ENCODE measurements around the gene PAFAH2. TPM values are rescaled to one million over a fixed set of nuclear protein-coding genes. Genes with fewer than 3 reads are reported as not detected.

PAFAH2 gene
- total and polyA plus RNA-seq, 2 of the 13 experiments (the other 11 are each of a cell fraction or from before 2014, with no cell fraction given): 6.9 to 9.4 TPM

DNA sequence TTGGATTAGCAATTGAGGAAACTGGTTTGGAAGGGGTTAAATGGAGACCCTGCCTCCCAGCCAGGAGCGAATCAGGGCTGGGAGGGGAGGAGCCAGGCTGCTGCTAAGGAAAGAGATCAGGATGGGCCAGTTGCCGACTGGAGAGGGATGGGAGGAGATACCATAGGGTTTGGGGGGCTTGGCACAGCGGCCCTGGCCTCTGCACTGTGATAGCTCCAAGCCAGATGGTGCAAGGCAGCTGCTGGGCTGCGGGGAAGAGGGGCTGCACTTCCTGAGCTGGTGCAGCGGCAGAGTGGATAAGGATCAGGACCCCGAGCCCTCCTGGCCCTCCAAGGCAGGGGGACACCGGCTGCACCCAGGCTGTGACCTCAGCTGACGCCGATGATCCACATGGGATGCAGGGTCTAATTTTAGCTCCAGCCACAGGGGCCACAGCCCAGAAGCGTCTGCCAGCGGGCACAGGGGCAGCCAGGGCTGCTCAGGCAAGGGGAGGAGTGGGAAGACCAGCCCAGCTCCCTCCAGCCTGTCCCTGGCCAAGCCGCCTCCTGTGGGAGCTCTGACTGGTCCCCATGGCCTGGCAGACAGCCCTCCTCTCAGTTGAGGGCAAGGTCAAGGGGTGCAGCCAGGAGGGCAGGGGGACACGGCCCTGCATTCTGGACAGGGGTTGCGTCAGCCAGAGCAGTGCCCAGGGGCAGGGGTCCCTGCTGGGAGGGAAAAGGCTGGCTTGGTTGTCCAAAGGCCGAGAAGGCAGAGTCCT, 24.0 kb upstream of the PAFAH2 start, which contains the start of gene EXTL1 (continued):
- no peak for TF ChIP-seq KLF6 (CRISPR knock-in tag; IDR thresholded peaks at IDR 0.05)
- peak; percentile 41 for TF ChIP-seq IKZF4 (CRISPR knock-in tag; IDR thresholded peaks at IDR 0.05; ENCODE audit: borderline replicate concordance, low read depth, not compliant biosample characterization)
- no peak for TF ChIP-seq LCORL (IDR thresholded peaks at IDR 0.05)
- peak; percentile 21; the same call in 1 of the 2 replicates for TF ChIP-seq LCORL (CRISPR knock-in tag; IDR thresholded peaks at IDR 0.05)
- TF ChIP-seq ZKSCAN1 (IDR thresholded peaks at IDR 0.05; ENCODE audit: low read length): no peak
- no peak for TF ChIP-seq RFX3 (CRISPR knock-in tag; IDR thresholded peaks at IDR 0.05)
- TF ChIP-seq ZNF333 (CRISPR knock-in tag; IDR thresholded peaks at IDR 0.05; ENCODE audit: borderline replicate concordance): 0 out of 2 replicates have a peak, but pooled peaks have one; percentile 57
- TF ChIP-seq, protein P1, sequence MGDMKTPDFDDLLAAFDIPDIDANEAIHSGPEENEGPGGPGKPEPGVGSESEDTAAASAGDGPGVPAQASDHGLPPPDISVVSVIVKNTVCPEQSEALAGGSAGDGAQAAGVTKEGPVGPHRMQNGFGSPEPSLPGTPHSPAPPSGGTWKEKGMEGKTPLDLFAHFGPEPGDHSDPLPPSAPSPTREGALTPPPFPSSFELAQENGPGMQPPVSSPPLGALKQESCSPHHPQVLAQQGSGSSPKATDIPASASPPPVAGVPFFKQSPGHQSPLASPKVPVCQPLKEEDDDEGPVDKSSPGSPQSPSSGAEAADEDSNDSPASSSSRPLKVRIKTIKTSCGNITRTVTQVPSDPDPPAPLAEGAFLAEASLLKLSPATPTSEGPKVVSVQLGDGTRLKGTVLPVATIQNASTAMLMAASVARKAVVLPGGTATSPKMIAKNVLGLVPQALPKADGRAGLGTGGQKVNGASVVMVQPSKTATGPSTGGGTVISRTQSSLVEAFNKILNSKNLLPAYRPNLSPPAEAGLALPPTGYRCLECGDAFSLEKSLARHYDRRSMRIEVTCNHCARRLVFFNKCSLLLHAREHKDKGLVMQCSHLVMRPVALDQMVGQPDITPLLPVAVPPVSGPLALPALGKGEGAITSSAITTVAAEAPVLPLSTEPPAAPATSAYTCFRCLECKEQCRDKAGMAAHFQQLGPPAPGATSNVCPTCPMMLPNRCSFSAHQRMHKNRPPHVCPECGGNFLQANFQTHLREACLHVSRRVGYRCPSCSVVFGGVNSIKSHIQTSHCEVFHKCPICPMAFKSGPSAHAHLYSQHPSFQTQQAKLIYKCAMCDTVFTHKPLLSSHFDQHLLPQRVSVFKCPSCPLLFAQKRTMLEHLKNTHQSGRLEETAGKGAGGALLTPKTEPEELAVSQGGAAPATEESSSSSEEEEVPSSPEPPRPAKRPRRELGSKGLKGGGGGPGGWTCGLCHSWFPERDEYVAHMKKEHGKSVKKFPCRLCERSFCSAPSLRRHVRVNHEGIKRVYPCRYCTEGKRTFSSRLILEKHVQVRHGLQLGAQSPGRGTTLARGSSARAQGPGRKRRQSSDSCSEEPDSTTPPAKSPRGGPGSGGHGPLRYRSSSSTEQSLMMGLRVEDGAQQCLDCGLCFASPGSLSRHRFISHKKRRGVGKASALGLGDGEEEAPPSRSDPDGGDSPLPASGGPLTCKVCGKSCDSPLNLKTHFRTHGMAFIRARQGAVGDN (CRISPR knock-in tag; IDR thresholded peaks at IDR 0.05): peak; percentile 65
- no peak for TF ChIP-seq ZNF235 (CRISPR knock-in tag; IDR thresholded peaks at IDR 0.05; ENCODE audit: borderline replicate concordance)
- no peak for TF ChIP-seq ZNF484 (CRISPR knock-in tag; IDR thresholded peaks at IDR 0.05; ENCODE audit: borderline replicate concordance, low read depth)
- TF ChIP-seq, protein P2, sequence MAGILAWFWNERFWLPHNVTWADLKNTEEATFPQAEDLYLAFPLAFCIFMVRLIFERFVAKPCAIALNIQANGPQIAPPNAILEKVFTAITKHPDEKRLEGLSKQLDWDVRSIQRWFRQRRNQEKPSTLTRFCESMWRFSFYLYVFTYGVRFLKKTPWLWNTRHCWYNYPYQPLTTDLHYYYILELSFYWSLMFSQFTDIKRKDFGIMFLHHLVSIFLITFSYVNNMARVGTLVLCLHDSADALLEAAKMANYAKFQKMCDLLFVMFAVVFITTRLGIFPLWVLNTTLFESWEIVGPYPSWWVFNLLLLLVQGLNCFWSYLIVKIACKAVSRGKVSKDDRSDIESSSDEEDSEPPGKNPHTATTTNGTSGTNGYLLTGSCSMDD (CRISPR knock-in tag; IDR thresholded peaks at IDR 0.05): no peak
- TF ChIP-seq, protein P3, sequence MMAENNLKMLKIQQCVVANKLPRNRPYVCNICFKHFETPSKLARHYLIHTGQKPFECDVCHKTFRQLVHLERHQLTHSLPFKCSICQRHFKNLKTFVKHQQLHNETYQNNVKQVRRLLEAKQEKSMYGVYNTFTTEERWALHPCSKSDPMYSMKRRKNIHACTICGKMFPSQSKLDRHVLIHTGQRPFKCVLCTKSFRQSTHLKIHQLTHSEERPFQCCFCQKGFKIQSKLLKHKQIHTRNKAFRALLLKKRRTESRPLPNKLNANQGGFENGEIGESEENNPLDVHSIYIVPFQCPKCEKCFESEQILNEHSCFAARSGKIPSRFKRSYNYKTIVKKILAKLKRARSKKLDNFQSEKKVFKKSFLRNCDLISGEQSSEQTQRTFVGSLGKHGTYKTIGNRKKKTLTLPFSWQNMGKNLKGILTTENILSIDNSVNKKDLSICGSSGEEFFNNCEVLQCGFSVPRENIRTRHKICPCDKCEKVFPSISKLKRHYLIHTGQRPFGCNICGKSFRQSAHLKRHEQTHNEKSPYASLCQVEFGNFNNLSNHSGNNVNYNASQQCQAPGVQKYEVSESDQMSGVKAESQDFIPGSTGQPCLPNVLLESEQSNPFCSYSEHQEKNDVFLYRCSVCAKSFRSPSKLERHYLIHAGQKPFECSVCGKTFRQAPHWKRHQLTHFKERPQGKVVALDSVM (CRISPR knock-in tag; IDR thresholded peaks at IDR 0.05): 0 out of 2 replicates have a peak, but pooled peaks have one; percentile 17
- TF ChIP-seq ZNF230 (CRISPR knock-in tag; IDR thresholded peaks at IDR 0.05): no peak
- no peak for TF ChIP-seq CENPT (CRISPR knock-in tag; IDR thresholded peaks at IDR 0.05; ENCODE audit: low read depth)
- TF ChIP-seq, protein P4, sequence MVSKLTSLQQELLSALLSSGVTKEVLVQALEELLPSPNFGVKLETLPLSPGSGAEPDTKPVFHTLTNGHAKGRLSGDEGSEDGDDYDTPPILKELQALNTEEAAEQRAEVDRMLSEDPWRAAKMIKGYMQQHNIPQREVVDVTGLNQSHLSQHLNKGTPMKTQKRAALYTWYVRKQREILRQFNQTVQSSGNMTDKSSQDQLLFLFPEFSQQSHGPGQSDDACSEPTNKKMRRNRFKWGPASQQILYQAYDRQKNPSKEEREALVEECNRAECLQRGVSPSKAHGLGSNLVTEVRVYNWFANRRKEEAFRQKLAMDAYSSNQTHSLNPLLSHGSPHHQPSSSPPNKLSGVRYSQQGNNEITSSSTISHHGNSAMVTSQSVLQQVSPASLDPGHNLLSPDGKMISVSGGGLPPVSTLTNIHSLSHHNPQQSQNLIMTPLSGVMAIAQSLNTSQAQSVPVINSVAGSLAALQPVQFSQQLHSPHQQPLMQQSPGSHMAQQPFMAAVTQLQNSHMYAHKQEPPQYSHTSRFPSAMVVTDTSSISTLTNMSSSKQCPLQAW (CRISPR knock-in tag; IDR thresholded peaks at IDR 0.05): no peak
- no peak for TF ChIP-seq ZFP82 (CRISPR knock-in tag; IDR thresholded peaks at IDR 0.05; ENCODE audit: borderline replicate concordance)
- TF ChIP-seq MAZ (IDR thresholded peaks at IDR 0.05; ENCODE audit: borderline replicate concordance, low read depth, low read length): no peak
- peak; percentile 40; the same call in 1 of the 2 replicates for TF ChIP-seq MAZ (CRISPR knock-in tag; IDR thresholded peaks at IDR 0.05; ENCODE audit: low read depth)
- TF ChIP-seq CHCHD3 (CRISPR knock-in tag; IDR thresholded peaks at IDR 0.05): no peak
- peak; percentile 81; the same call in 1 of the 2 replicates for TF ChIP-seq ESRRA (CRISPR knock-in tag; IDR thresholded peaks at IDR 0.05; ENCODE audit: low read depth)
- TF ChIP-seq NR2C2 (CRISPR knock-in tag; IDR thresholded peaks at IDR 0.05; ENCODE audit: borderline replicate concordance): 0 out of 2 replicates have a peak, but pooled peaks have one; percentile 31
